LNCaP clone FGC (cell line): ENCODE results near the gene F13B.

Source experiments
- DNase-seq: peaks from one replicate; pipeline ENCODE4 v3.0.0-alpha.2; 2011; ENCODE audit warnings: low read depth
- H3K4me3 ChIP-seq: 2 replicates; pipeline ENCODE4 v1.5.1; 2011; ENCODE audit warnings: mild to moderate bottlenecking, low read depth, low read length, control low read depth
- CTCF ChIP-seq: IDR thresholded peaks from 2 replicates; pipeline ENCODE4 v1.5.1; 2012; ENCODE audit warnings: mild to moderate bottlenecking; ENCODE audit not compliant: control insufficient read depth, insufficient read depth; ENCODE audit errors: extremely low read depth

Gene F13B

DNA sequence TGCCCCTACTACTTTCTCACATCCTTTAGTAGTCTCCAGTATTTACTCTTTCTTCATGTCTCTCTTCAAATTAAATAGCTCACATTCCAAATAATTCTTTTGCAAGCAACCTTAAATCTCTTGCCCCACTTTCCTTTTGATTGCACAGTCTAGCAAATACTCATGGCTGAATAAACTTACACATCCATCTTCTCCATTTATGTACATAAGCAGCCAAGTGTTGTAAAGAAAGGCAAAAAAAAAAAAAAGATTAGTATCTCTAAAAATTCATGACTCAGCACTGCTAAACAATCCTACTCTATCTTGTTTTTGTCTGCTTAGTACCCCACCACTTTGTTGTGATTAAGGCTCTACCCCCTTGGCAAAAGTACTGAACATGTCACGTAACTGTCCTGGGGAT, 42.6 kb downstream of the F13B start:
- H3K4me3 ChIP-seq, result no peak overlapping the region
- no peak for TF ChIP-seq CTCF
- no peak for DNase-seq

DNA sequence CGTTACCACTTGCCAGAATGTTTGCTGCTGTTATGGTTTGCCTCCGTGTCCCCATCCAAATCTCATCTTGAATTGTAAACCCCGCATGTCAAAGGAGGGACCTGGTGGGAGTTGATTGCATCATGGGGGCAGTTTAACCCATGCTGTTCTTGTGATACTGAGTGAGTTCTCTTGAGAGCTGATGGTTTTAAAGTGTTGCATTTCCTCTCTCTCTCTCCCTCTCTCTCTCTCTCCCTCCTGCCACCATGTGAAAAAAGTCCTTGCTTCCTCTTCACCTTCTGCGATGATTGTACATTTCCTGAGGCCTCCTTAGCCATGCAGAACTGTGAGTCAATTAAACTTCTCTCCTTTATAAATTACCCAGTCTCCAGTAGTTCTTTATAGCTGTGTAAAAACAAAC, 45.3 kb downstream of the F13B start:
- DNase-seq, result no peak
- TF ChIP-seq CTCF, result no peak
- H3K4me3 ChIP-seq, result no peak overlapping the region

GRCh38 chr1:197017558-197018146, 49.4 kb downstream of the F13B start:
- no peak for DNase-seq
- H3K4me3 ChIP-seq, result no peak overlapping the region

DNA sequence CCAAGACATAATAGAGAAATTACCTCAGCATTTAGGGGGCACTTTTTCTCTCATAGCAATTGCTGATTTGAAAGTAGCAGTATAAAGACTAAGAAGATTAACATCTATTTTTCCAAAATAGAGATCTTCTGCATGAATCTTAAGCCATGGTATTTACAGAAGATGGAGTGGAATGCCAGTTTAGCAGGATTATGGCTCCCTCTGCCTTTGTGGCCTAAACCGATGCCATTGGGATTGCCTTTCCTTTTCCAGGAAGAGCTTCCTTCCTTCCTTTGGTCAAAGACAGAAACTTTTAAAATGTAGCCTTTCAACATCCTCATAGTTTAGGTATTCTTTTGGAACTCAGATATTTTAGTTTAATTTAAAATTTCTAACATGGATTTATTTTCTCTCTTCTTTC, 50.3 kb downstream of the F13B start:
- H3K4me3 ChIP-seq, result no peak overlapping the region
- no peak; the same call in 1 of the 2 replicates for TF ChIP-seq CTCF
- DNase-seq, result no peak

More at GRCh38 chr1:197017558-197018146, 49.4 kb downstream of the F13B start:
- no peak for TF ChIP-seq CTCF

- no peak overlapping the region for H3K4me3 ChIP-seq
- no peak for DNase-seq
Observed at GRCh38 chr1:197013234-197013633, 53.8 kb downstream of the F13B start.

GRCh38 chr1:197011614-197012013, 55.4 kb downstream of the F13B start:
- H3K4me3 ChIP-seq, result no peak overlapping the region
- TF ChIP-seq CTCF, result no peak
- no peak for DNase-seq

More at GRCh38 chr1:197013234-197013633, 53.8 kb downstream of the F13B start:
- TF ChIP-seq CTCF, result no peak; the same call in 1 of the 2 replicates

DNA sequence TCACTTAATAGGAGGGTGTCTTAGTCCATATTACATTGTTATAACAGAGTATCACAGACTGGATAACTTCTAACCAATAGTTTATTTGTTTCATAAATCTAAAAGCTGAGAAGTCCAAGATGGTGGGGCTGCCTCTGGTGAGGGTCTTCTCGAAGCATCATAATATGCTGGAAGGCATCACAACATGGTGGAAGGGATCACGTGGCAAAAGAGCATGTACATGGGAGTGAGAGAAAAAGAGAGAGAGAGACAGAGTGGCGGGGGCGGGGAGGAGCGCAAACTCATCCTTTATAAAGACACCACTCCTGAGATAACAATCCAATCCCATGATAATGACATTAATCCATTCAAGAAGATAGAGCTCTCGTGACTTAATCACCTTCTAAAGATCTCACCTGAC, 58.2 kb downstream of the F13B start:
- no peak for DNase-seq
- no peak overlapping the region for H3K4me3 ChIP-seq
- TF ChIP-seq CTCF, result no peak
